Mesothelial cell of epicardium (in vitro differentiated cells): ENCODE results near the gene TOGARAM1. TPM values are rescaled to one million over a fixed set of nuclear protein-coding genes. Genes with fewer than 3 reads are reported as not detected.

Source experiments
- DNase-seq, 2 experiments: peaks; one replicate each; pipeline ENCODE4 v3.0.0; 2021; ENCODE audit warnings: low spot score in 2 of 2; ENCODE audit not compliant: unreplicated experiment in 2 of 2
- H3K27ac Mint-ChIP-seq: 2 replicates; pipeline ENCODE4 v1.8.0; 2021; ENCODE audit warnings: mixed read lengths
- H3K27me3 Mint-ChIP-seq: 2 replicates; pipeline ENCODE4 v1.8.0; 2021; ENCODE audit warnings: low read depth, mixed read lengths
- H3K36me3 Mint-ChIP-seq: 2 replicates; pipeline ENCODE4 v1.8.0; 2021; ENCODE audit warnings: mixed read lengths
- H3K4me1 Mint-ChIP-seq: 2 replicates; pipeline ENCODE4 v1.8.0; 2021; ENCODE audit warnings: mixed read lengths
- H3K4me3 Mint-ChIP-seq: 2 replicates; pipeline ENCODE4 v1.8.0; 2021; ENCODE audit warnings: mild to moderate bottlenecking, moderate library complexity, mixed read lengths
- H3K9me3 Mint-ChIP-seq: 2 replicates; pipeline ENCODE4 v1.8.0; 2021; ENCODE audit warnings: mixed read lengths
- CTCF ChIP-seq: fragments of 200-600 bp; sonication (generic); IDR thresholded peaks from one replicate; pipeline ENCODE4 v1.5.0; 2021; ENCODE audit warnings: antibody characterized with exemption; ENCODE audit not compliant: unreplicated experiment
- total RNA-seq: library from RNA; stranded (reverse); gene quantifications from 3 replicates; pipeline ENCODE4 v1.2.1, GENCODE V29; 2021

Gene TOGARAM1
- total RNA-seq, 1 donor from 2014 or later: 27.3 TPM

- H3K9me3 Mint-ChIP-seq: peaks cover 6% of the 10 kb centered on the region
- H3K27ac Mint-ChIP-seq: no peak overlapping the region
- peaks cover 18% of the 10 kb centered on the region for H3K4me1 Mint-ChIP-seq
- no peak for TF ChIP-seq CTCF
- no peak overlapping the region for H3K4me3 Mint-ChIP-seq
- H3K27me3 Mint-ChIP-seq: no peaks in the 10 kb centered on the region
- DNase-seq: no peak
- peaks cover 19% of the 10 kb centered on the region for H3K36me3 Mint-ChIP-seq
These were observed 129.7 kb downstream of the TOGARAM1 start for GRCh38 chr14:45091710-45092109.

GRCh38 chr14:45094275-45094674 is 132.3 kb downstream of the TOGARAM1 start:
- peaks cover 10% of the 10 kb centered on the region for H3K4me1 Mint-ChIP-seq
- peaks cover 33% of the 10 kb centered on the region for H3K36me3 Mint-ChIP-seq
- H3K27ac Mint-ChIP-seq: no peak overlapping the region
- no peaks in the 10 kb centered on the region for H3K27me3 Mint-ChIP-seq
- H3K9me3 Mint-ChIP-seq: peaks cover 6% of the 10 kb centered on the region
- no peak overlapping the region for H3K4me3 Mint-ChIP-seq
- no peak for DNase-seq
- no peak for TF ChIP-seq CTCF

GRCh38 chr14:45095143-45095542 is 133.2 kb downstream of the TOGARAM1 start:
- no peaks in the 10 kb centered on the region for H3K27me3 Mint-ChIP-seq
- DNase-seq: no peak
- H3K4me3 Mint-ChIP-seq: no peak overlapping the region
- TF ChIP-seq CTCF: no peak
- H3K9me3 Mint-ChIP-seq: peaks cover 6% of the 10 kb centered on the region
- peaks cover 38% of the 10 kb centered on the region for H3K36me3 Mint-ChIP-seq
- peaks cover 6% of the 10 kb centered on the region for H3K4me1 Mint-ChIP-seq
- H3K27ac Mint-ChIP-seq: no peak overlapping the region

GRCh38 chr14:45096218-45096617 is 134.2 kb downstream of the TOGARAM1 start:
- TF ChIP-seq CTCF: no peak

GRCh38 chr14:45103806-45104205 is 141.8 kb downstream of the TOGARAM1 start:
- peaks cover 37% of the 10 kb centered on the region for H3K36me3 Mint-ChIP-seq
- H3K9me3 Mint-ChIP-seq: no peaks in the 10 kb centered on the region
- H3K4me1 Mint-ChIP-seq: no peaks in the 10 kb centered on the region
- H3K4me3 Mint-ChIP-seq: no peak overlapping the region
- no peaks in the 10 kb centered on the region for H3K27me3 Mint-ChIP-seq
- no peak for DNase-seq
- no peak for TF ChIP-seq CTCF
- no peak overlapping the region for H3K27ac Mint-ChIP-seq

More at GRCh38 chr14:45096218-45096617, 134.2 kb downstream of the TOGARAM1 start:
- H3K27me3 Mint-ChIP-seq: no peaks in the 10 kb centered on the region
- H3K4me3 Mint-ChIP-seq: no peak overlapping the region
- H3K9me3 Mint-ChIP-seq: peaks cover 6% of the 10 kb centered on the region
- no peaks in the 10 kb centered on the region for H3K4me1 Mint-ChIP-seq
- no peak for DNase-seq
- peaks cover 45% of the 10 kb centered on the region for H3K36me3 Mint-ChIP-seq
- no peak overlapping the region for H3K27ac Mint-ChIP-seq

- Mint-ChIP-seq H3K27me3 (no peaks in the 10 kb centered on the region), H3K9me3 (no peaks in the 10 kb centered on the region), H3K27ac (no peak overlapping the region), H3K4me3 (no peak overlapping the region), H3K4me1 (no peaks in the 10 kb centered on the region), H3K36me3 (peaks cover 33% of the 10 kb centered on the region)
- DNase-seq: no peak
- TF ChIP-seq CTCF: no peak
These were observed 142.6 kb downstream of the TOGARAM1 start for GRCh38 chr14:45104561-45104960.
